ENCODE results near the gene GRK4. TPM values are rescaled to one million over a fixed set of nuclear protein-coding genes. Genes with fewer than 3 reads are reported as not detected.
A peak's percentile ranks its signal among the peaks of the same experiment; 100 is the strongest.
"Not testable (repeated sequence)": the region's sequence is repeated elsewhere in the genome, so short reads cannot be mapped to it uniquely, and the experiment has no call there.

Gene GRK4
- total RNA-seq, 3 donors from 2014 or later: 3.8 to 6.9 (median 5.8) TPM

GRCh38 chr4:2942532-2943363 is 20.6 kb upstream of the GRK4 start:
- H3K27ac ChIP-seq: peak overlapping the region; percentile 25 to 27
- intact Hi-C loops (cut with DNase I; ENCODE audit: low total_unique reads): no loop called here
- no peaks in the 10 kb centered on the region for H3K4me1 ChIP-seq
- no peaks in the 10 kb centered on the region for H3K9me3 ChIP-seq
- TF ChIP-seq POLR2AphosphoS5 (IDR thresholded peaks at IDR 0.05) (no peak), POLR2A (IDR thresholded peaks at IDR 0.05) (no peak)
- TF ChIP-seq, protein P1, sequence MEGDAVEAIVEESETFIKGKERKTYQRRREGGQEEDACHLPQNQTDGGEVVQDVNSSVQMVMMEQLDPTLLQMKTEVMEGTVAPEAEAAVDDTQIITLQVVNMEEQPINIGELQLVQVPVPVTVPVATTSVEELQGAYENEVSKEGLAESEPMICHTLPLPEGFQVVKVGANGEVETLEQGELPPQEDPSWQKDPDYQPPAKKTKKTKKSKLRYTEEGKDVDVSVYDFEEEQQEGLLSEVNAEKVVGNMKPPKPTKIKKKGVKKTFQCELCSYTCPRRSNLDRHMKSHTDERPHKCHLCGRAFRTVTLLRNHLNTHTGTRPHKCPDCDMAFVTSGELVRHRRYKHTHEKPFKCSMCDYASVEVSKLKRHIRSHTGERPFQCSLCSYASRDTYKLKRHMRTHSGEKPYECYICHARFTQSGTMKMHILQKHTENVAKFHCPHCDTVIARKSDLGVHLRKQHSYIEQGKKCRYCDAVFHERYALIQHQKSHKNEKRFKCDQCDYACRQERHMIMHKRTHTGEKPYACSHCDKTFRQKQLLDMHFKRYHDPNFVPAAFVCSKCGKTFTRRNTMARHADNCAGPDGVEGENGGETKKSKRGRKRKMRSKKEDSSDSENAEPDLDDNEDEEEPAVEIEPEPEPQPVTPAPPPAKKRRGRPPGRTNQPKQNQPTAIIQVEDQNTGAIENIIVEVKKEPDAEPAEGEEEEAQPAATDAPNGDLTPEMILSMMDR (IDR thresholded peaks at IDR 0.05): no peak
- H3K4me3 ChIP-seq: no peak overlapping the region
- no peaks in the 10 kb centered on the region for H3K36me3 ChIP-seq
- H3K27me3 ChIP-seq: no peaks in the 10 kb centered on the region
- peak in 1 of 2 donors; percentile 19 for DNase-seq (ENCODE audit: low spot score in 2 of 2)

DNA sequence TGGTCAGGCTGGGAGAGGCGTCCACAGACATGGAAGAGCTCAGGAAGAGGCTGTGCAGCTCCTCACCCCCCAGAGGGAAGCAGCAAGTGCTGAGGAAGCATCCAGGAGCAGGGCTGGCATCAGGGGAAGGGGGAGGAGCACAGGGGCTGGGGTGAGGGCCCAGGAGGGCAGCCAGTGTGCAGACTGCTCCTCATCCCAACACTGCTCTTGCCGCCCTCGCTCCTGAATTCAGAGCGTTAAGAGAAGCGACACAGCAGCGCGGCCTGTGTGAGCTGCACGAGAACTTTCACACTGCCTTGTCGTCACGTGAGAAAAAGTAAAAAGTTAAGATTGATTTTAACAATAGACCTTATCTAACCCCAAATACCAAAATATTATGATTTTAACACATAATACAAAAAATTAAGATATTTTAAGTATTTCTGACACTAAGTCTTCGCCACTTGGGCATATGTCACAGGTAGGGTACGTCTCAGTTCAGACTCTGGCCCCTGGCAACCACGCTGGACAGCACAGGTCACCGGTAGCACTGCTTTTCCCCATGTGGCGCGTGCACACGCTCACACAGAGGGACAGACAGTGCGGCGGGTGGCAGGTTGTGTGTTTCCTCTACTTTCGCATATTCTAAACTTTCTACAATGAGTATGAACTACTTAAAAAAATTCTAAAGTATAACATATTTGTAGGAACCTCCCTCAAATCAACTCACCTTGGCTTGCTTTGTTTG is 19.8 kb upstream of the GRK4 start:
- peak in 1 of 2 donors; percentile 46 for DNase-seq (ENCODE audit: low spot score in 2 of 2)
- H3K4me1 ChIP-seq: no peaks in the 10 kb centered on the region
- H3K4me3 ChIP-seq: no peak overlapping the region
- TF ChIP-seq, protein P1 (IDR thresholded peaks at IDR 0.05): no peak
- H3K27ac ChIP-seq: no peak overlapping the region
- H3K36me3 ChIP-seq: no peaks in the 10 kb centered on the region
- H3K9me3 ChIP-seq: no peaks in the 10 kb centered on the region
- no peaks in the 10 kb centered on the region for H3K27me3 ChIP-seq
- intact Hi-C loops (cut with DNase I; ENCODE audit: low total_unique reads): no loop called here

- H3K4me3 ChIP-seq: no peak overlapping the region
- intact Hi-C loops (cut with DNase I; ENCODE audit: low total_unique reads): no loop called here
- DNase-seq (ENCODE audit: low spot score in 2 of 2): no peak
- no peak overlapping the region for H3K27ac ChIP-seq
- TF ChIP-seq POLR2AphosphoS5 (IDR thresholded peaks at IDR 0.05) (no peak), POLR2A (IDR thresholded peaks at IDR 0.05) (no peak)
- TF ChIP-seq, protein P1 (IDR thresholded peaks at IDR 0.05): no peak
- H3K4me1 ChIP-seq: no peaks in the 10 kb centered on the region
- H3K27me3 ChIP-seq: no peaks in the 10 kb centered on the region
- no peaks in the 10 kb centered on the region for H3K36me3 ChIP-seq
- H3K9me3 ChIP-seq: no peaks in the 10 kb centered on the region
These were observed 19.3 kb upstream of the GRK4 start for GRCh38 chr4:2944091-2944482.

DNA sequence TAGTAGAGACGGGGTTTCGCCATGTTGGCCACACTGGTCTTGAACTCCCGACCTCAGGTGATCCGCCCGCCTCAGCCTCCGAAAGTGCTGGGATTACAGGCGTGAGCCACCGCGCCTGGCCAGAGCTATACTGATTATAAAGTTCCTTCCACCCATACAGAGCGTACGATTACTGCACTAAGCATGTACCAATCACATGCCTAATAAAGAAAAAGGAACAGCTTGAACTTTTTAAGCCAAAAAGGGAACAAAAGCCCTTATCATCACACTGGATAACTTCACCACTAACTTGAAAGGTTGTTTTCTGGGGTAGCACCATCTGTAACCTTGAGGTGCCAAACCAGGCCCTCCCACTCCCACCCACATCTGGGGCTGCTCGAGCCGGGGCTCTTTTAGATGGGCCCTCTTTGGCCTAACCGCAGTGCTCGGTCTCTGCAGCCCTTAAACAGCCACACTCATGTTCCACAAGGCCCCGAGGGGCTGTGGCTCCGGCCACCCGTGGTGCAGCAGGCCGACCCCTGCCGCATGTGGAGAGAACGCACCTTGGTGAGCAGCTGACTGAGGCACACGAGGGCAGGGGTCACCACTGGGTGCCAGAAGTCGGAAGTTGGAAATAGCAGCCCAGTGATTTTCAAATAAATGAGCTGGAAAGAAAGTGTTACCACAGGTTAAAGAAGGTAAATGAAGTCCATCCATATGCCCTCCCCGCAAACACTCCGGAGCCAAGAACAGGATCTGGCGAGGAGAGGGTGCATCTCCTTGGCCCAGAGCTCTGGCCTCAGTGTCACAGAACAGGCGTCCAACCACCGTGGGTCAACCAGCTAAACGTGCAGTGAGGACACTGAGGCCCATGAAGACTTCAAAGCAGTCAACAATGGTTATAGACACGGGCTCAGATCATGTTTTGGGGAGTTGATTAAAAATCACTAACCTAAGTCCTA is 18.5 kb upstream of the GRK4 start:
- no peak for DNase-seq (ENCODE audit: low spot score in 2 of 2)
- no peak overlapping the region for H3K27ac ChIP-seq
- H3K36me3 ChIP-seq: no peaks in the 10 kb centered on the region
- no peaks in the 10 kb centered on the region for H3K9me3 ChIP-seq
- intact Hi-C loops (cut with DNase I; ENCODE audit: low total_unique reads): no loop called here
- no peaks in the 10 kb centered on the region for H3K4me1 ChIP-seq
- H3K27me3 ChIP-seq: no peaks in the 10 kb centered on the region
- no peak overlapping the region for H3K4me3 ChIP-seq
- TF ChIP-seq, protein P1 (IDR thresholded peaks at IDR 0.05): no peak
- TF ChIP-seq POLR2AphosphoS5 (IDR thresholded peaks at IDR 0.05): no peak
- no peak for TF ChIP-seq POLR2A (IDR thresholded peaks at IDR 0.05)

DNA sequence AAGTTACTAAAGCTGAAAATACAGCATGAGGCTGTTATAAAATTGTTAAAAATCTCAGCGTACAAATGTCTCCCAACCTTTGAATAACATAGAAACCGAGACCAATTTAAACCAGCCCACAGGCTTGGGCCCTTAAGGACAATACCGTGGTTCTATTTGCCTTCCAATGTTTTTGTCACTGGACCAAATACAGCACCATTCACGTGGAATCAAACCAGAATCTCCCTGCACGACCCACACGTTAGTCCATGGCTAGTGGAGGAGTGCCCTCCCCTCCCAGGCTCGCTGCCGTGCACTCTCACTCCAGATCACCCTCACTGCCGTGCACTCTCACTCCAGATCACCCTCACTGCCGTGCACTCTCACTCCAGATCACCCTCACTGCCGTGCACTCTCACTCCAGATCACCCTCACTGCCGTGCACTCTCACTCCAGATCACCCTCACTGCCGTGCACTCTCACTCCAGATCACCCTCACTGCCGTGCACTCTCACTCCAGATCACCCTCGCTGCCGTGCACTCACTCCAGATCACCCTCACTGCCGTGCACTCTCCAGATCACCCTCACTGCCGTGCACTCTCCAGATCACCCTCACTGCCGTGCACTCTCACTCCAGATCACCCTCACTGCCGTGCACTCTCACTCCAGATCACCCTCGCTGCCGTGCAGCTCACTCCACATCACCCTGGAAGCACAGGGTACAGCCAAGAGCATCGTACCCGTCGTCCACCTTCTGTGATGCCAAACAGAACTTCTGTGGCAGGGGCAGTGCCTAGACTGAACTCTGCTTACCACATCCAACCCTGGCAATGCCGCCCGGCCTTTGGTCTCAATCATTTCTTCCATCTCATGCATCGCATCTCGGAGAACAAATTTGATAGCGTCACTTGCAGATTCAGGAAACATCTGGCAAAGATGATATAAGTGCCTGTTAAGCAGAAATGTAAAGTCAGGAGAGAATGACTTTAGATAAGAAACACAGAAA is 17.5 kb upstream of the GRK4 start:
- H3K36me3 ChIP-seq; intact Hi-C loops (cut with DNase I; ENCODE audit: low total_unique reads); DNase-seq (ENCODE audit: low spot score in 2 of 2): not testable (repeated sequence)

More for the DNA sequence above, 17.5 kb upstream of the GRK4 start:
- H3K4me3 ChIP-seq, H3K27me3 ChIP-seq, H3K9me3 ChIP-seq, H3K4me1 ChIP-seq, H3K27ac ChIP-seq: not testable (repeated sequence)

Data from breast epithelium (tissue), 4 donors.